ENCODE results near the gene NEURL3.
"Not testable (repeated sequence)": the region's sequence is repeated elsewhere in the genome, so short reads cannot be mapped to it uniquely, and the experiment has no call there.

The NEURL3 gene

DNA sequence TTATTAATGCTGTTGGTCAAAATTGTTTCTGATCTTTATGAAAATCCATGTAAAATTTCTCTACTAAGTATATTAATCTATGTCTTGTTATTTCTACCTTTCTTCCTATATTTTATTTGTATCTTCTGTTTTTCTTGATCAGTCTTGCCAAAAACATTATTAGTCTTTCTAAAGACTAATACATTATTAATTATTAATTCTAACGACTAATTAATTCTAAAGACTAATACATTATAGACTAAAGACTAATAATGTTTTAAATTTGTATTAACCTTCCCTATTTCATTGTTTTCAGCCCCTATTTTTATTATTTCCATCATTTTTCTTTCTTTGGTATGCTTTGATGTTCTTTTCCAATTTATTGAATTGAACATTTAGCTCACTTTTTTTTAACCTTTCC is 27.7 kb downstream of the NEURL3 start:
- DNase-seq: no peak

DNA sequence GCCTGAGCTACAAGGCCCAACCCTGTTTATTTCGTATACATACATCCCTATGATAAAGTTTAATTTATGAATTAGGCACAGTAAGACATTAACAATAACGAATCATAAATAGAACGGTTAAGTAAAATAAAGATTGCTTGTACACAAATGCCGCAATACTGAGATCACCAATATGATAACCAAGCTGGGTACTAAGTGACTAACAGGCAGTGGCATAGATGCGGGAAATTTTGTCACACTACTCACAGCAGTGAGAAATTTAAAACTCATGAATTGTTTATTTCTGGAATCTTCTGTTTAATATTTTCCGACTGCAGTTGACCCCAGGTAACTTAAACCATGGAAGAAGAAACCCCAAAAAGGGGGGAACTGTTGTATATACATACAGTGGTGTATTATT is 33.4 kb downstream of the NEURL3 start:
- peak in 1 of 5 experiments; percentile 29 for DNase-seq

DNA sequence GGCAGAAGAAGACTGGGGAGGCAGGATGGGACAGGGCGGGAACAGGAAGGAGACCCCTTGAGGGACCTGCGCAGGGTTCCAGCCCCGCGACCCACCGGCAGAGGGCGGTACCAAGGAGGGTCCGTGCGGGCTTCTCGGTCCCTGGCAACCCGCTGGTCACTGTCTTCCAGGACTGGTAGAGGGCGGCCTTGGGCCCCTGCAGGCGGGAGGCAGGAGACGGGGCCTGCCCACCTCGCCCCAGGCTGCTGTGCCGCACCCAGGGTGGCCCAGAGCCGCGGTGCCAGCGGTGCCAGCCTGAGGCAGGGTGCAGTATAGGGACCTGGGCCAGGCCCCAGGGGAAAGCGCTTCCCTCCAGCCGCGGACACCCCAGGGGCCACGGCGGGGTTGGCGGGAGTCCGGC is 34.5 kb downstream of the NEURL3 start:
- peak in 4 of 5 experiments; percentile 6 to 42 (median 32) for DNase-seq

DNA sequence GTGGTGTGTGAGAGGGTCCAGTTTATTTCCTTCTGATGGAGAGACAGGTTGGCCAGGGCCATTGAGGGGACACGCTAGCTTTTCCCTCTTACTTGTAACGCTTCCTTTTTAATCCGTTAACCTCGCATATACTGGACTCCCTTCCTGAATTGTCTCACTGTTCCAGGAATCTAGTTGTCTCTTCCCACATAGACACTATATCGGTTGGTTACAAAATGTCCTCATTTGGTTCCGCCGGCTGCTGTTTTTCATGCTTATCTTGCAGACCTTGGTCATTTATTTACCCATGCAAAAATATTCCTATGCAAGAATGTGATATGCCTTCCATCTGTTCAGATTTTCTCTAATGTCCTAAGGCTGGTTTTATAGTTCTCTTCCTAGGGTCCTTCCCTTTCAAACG is 35.0 kb downstream of the NEURL3 start:
- DNase-seq: no peak

DNA sequence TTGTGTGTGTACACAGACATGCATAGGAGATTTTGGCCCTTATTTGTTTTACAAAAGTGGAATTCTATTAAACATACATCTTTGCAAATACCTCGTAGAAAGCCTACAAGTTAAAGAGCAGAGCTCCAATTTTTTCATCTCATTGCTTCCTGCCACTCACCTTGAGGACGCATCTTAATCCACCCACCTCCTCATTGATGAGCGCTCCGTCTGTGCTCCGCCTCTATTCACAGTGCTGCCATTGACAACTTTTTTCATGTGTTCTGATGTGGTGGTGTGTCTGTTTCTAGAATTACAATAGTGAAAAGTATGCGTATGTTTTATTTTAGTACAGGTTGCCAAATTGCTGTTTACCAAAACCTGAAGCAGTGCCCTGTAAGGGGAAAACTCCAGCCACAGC is 36.3 kb downstream of the NEURL3 start:
- no peak for DNase-seq

DNA sequence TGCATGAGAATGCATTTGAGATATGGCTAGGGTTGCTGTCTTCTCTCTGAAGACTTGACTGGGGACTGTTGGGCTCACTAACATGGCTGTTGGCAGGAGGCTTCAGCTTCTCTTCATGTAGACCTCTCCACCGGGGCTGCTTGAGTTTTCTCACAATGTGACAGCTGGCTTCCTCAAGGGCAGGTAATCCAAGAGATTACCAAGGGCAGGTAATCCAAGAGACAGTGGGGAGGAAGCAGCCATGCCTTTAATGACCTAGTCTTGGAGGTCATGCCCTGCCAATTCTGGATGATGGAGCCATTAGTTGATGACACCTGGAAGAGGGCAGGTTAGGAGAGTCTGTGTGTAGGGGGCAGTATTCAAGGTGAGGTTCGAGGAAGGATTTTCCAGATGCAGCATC is 40.5 kb downstream of the NEURL3 start:
- DNase-seq: no peak

DNA sequence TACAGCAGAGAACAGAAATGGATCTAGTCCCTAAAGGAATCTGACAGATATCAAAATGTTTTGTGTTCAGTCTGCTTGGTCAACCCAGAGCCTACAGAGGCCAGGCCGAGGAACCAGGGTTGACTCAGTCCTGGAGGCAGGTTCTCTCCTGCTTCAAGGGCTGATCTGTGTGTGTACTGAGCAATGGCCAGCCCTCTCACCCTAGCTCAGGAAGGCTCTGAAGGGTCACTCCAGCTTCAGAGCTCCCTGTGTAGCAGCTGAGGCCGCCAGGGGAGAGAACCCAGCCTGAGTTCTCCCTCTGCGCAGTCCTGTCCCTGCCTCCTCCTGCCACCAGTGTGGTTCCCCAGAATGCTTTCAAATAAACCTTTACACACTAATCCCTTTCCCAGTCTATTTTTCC is 41.1 kb downstream of the NEURL3 start:
- no peak for DNase-seq

DNA sequence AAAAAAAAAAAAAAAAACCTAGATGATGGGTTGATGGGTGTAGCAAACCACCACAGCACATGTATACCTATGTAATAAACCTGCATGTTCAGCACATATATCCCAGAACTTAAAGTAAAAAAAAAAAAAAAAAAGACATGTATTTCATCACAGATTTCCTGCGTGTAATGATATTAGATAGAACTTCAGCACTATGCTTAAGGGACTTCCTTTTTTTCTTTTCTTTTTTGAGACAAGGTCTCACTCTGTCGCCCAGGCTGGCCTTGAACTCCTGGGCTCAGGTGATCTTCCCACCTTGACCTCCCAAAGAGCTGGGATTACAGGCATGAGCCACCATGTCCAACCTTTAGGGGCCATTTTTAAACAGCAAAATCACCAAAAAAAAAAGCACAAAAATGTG is 42.0 kb downstream of the NEURL3 start:
- DNase-seq: no peak

DNA sequence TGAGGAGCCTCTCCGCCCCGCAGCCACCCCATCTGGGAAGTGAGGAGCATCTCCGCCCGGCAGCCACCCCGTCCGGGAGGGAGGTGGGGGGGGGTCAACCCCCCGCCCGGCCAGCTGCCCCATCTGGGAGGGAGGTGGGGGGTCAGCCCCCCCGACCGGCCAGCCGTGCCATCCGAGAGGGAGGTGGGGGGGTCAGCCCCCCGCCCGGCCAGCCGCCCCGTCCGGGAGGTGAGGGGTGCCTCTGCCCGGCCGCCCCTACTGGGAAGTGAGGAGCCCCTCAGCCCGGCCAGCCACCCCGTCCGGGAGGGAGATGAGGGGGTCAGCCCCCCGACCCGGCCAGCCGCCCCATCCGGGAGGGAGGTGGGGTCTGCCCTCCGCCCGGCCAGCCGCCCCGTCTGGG is 43.5 kb downstream of the NEURL3 start:
- DNase-seq: not testable (repeated sequence)

DNA sequence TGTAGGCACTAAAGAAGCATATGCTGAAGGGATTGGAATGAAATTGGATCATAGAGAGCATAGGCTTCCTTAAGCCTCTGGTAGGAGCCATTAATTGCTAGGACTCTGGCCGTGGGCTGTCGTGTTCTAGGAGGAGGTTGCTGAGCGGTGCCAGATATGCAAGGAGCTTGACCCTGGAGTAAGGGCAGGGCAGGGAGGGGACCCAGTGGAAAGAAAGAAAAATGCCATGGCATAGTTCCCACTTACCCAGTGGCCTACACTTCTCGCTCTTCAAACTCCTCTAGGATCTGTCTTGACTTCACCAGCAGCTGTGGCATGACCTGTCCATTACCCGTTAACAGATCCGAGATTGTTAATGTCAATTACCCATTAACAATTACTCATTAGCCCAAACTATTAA is 53.1 kb downstream of the NEURL3 start:
- DNase-seq: no peak

DNA sequence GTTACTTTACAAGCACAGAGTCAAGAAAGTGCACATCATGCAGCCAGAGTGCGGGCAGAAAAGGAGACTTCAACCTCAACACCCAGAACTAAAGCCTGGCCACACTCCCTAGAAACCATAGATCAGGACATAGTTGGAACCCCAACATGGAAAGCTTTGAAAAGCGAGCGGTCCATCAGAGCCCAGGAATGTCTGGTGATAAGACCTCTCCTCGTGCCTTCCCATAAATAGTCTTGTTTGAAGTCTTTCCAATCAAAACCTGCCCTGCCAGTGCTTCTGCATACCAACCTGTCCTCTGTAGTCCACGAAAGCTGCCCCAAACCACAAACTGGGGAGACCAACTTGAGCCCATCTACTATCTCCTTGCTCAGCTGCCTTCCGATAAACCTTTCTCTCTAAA is 55.5 kb downstream of the NEURL3 start:
- DNase-seq: no peak

DNA sequence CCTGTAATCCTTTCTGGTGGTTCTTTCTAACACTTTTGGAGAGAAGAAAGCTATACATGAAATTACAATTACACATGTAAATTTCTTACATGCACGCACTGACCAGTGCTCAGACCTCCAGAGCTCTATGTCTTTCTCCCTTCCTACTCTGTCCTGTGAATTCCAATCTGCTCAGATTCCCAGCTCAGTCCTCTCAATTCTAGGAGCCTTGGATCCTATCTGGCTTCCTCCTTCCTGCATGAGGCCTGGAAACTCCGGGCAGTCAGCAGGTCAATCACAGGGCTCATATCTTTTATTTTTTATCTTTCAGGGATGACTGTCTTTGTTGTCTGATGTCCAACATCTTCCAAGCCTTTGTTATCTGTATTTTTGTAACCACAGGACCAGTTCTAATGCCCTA is 56.0 kb downstream of the NEURL3 start:
- DNase-seq: no peak

DNA sequence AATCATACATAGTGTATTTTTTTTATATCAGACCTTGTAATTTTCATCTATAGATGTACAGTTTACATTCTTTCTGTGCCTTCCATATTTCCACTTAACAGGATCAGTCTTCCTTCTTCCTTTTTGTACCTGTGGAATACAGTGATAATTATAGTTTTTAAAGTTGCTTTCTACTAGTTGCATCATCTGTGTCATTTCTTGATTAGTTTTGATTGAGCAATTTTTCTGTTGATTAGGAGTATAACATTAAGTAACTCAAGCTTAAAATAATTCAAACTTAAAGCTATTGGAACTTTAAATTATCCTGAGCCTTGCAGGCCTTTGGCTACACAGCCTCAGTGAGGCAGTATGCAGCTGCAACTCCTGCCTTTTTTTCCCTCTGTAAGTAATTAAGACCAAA is 57.4 kb downstream of the NEURL3 start:
- DNase-seq: no peak
